GM19099 (cell line): ENCODE measurements around the gene TRAPPC11.

Experiments used
- POLR2A ChIP-seq: IDR thresholded peaks from 3 replicates; pipeline ENCODE4 v1.6.1; 2011; ENCODE audit warnings: low read depth; ENCODE audit not compliant: insufficient read length; ENCODE audit errors: extremely low read depth

TRAPPC11 gene

DNA sequence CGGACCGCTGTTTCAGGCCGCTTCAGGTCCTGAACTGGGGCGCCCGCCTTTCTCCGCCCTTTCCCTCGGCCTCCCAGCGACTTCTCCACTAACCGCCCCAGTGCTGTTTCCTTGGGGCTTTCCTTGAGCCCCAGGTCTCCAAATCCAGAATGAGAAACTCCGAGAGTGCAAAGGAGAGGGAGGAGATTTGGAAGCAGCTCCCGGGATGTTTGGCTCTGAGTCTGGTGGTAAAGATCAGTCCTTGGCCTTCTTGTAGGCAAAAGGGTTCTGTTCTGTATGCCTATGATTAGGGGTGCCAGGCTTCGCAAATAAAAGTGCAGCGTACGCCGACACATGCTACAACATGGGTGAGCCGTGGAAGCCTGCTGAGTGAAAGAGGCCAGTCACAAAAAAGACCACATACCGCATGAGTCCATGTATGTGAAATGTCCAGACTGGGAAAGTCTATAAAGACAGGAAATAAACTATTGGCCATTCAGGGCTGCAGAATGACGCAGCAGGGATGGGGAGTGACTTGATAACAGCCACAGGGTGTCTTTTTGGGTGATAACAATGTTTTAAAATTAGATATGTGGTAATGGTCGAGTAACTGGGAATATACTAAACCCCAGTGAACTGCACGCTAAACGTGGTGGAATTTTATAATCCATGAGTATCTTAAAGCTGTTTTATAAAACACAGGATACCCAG is 99.8 kb downstream of the TRAPPC11 start:
- TF ChIP-seq POLR2A: no peak

DNA sequence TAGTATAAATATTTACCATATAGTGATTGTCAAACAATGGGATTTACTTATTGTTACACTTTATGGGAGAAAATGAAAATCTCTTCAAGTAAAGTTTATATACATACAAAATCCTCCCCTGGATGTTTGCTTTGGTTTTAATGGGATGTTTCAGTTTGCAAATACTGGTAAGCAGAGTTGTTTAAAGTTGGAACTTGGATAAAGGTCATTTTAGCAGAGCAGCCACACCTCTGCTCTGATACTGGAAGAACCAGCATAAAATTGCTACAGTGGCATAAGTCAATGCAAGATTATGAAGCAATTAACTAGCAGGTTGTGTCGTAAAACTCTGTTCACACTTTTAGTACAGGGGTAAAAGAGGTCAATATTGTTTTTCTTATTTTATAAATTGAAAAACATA is 101.2 kb downstream of the TRAPPC11 start:
- no peak for TF ChIP-seq POLR2A
